Sigmoid colon (tissue), 4 donors: ENCODE data around the gene IMMP2L.

Experiments
- CTCF ChIP-seq, 4 experiments: fragments of 450-650 bp in 3 of 4; fragments of 200-600 bp in 1 of 4; IDR thresholded peaks; one replicate each; pipeline ENCODE4 v1.5.1; 2016 to 2019; ENCODE audit warnings: antibody characterized with exemption in 4 of 4, mild to moderate bottlenecking in 3 of 4, moderate library complexity in 2 of 4
- EP300 ChIP-seq, 4 donors: sonication (generic); formaldehyde crosslinking; IDR thresholded peaks; one replicate each; pipeline ENCODE4 v1.6.1; 2017; ENCODE audit warnings: antibody characterized with exemption in 4 of 4
- POLR2A ChIP-seq, 2 donors: fragments of 450-650 bp; IDR thresholded peaks; one replicate each; pipeline ENCODE4 v1.6.1; 2016; ENCODE audit warnings: antibody characterized with exemption in 2 of 2, mild to moderate bottlenecking in 2 of 2, moderate library complexity in 2 of 2
- POLR2AphosphoS5 ChIP-seq, 4 donors: sonication (generic); formaldehyde crosslinking; IDR thresholded peaks; one replicate each; pipeline ENCODE4 v1.6.1; 2017; ENCODE audit warnings: antibody characterized with exemption in 4 of 4

GRCh38 chr7:111333010-111333409, 229.3 kb downstream of the IMMP2L start:
- TF ChIP-seq EP300 (IDR thresholded peaks at IDR 0.05), result no peak
- TF ChIP-seq CTCF (IDR thresholded peaks at IDR 0.05), result no peak
- TF ChIP-seq POLR2AphosphoS5 (IDR thresholded peaks at IDR 0.05), result no peak
- no peak for TF ChIP-seq POLR2A (IDR thresholded peaks at IDR 0.05)
